A673 (cell line): ENCODE results near the gene DNM2.

Experiments used
- EZH2 ChIP-seq: fragments of 200-600 bp; sonication (generic); IDR thresholded peaks from 2 replicates; pipeline ENCODE4 v1.6.1; 2017; ENCODE audit warnings: borderline replicate concordance, low read depth, mild to moderate bottlenecking, mixed read lengths, antibody characterized with exemption, low read length; ENCODE audit not compliant: poor library complexity, severe bottlenecking
- TF ChIP-seq, protein P1 (sequence below): fragments of 300-800, 200-600 bp; sonication (generic); conservative IDR thresholded peaks from 2 replicates; pipeline ENCODE4 v1.5.1; 2017; ENCODE audit warnings: low read depth, mild to moderate bottlenecking, antibody characterized with exemption, low read length, moderate library complexity, mixed read lengths

- TF ChIP-seq, protein P1, sequence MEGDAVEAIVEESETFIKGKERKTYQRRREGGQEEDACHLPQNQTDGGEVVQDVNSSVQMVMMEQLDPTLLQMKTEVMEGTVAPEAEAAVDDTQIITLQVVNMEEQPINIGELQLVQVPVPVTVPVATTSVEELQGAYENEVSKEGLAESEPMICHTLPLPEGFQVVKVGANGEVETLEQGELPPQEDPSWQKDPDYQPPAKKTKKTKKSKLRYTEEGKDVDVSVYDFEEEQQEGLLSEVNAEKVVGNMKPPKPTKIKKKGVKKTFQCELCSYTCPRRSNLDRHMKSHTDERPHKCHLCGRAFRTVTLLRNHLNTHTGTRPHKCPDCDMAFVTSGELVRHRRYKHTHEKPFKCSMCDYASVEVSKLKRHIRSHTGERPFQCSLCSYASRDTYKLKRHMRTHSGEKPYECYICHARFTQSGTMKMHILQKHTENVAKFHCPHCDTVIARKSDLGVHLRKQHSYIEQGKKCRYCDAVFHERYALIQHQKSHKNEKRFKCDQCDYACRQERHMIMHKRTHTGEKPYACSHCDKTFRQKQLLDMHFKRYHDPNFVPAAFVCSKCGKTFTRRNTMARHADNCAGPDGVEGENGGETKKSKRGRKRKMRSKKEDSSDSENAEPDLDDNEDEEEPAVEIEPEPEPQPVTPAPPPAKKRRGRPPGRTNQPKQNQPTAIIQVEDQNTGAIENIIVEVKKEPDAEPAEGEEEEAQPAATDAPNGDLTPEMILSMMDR, result no peak
- TF ChIP-seq EZH2, result no peak
These were observed 148.6 kb downstream of the DNM2 start for GRCh38 chr19:10866495-10866894.
